Stimulated activated CD4-positive, alpha-beta T cell treated with anti-CD3 and anti-CD28 coated beads, Interleukin-4, amount 100 ng/mL, for 48 hours (primary cell): ENCODE measurements around the gene ZFHX3.

Experiments used
- DNase-seq, 2 donors: peaks; one replicate each; pipeline ENCODE4 v3.0.0-alpha.2; 2020; ENCODE audit warnings: low read depth in 2 of 2

ZFHX3 gene

DNA sequence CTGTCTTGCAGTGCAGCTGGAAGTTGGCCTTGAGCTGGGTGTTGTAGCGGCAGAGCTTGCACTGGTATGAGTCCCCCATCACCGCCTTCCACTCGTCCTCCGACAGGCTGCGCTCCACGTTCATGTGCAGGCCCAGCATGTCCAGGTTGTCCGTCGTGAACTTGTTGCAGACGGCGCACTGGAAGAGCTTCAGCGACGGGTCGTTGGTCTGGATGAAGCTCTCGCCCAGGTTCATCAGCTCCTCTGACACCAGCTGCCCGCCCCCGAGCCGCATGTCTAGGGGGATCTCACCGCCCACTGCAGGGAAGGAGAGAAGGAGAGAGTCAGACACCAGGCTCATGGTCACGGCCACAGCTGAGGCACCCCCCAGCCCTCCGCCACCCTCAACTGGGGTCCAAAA is 97.3 kb downstream of the ZFHX3 start:
- no peak for DNase-seq

GRCh38 chr16:72948238-72948829 is 99.6 kb downstream of the ZFHX3 start:
- no peak for DNase-seq

DNA sequence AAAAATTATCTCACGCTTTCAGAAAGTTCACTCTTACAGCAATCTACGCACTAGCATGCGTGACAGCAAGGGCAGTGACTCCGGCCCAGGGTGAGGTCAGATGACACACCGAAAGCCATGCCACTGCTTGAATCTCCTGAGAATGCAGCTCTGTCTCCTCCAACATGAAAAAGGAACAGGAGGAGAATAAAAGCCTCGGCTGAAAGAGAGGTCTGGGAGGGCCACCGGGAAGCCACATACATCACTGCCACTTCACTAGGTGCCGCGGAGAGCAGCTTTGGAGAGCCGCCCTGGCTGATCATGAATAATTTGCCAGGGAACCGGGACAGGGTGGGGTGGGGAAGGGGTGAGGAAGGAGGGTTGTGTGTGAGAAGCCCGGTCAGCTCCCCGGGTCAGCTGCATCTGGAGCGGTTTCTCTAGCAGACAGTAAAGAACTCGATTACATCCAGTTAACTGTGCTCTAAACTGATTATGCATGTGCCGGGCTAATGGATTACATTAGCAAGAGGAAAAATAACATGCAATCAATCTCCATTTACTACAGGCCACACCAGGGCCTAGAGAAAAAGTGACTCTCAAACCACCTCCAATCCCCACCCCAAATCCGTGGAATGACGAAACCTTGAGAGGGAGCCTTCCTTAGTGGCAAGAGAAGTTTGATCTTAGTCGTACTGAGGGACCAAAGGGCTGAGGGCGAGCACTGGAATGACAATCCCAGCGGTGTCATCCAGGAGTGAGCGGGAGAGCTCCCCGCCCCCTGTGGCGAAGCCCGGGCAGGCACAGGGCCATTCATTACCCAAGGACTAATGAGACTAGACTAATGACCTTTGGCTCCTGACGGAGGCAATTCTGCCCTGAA is 100.3 kb downstream of the ZFHX3 start:
- no peak for DNase-seq

DNA sequence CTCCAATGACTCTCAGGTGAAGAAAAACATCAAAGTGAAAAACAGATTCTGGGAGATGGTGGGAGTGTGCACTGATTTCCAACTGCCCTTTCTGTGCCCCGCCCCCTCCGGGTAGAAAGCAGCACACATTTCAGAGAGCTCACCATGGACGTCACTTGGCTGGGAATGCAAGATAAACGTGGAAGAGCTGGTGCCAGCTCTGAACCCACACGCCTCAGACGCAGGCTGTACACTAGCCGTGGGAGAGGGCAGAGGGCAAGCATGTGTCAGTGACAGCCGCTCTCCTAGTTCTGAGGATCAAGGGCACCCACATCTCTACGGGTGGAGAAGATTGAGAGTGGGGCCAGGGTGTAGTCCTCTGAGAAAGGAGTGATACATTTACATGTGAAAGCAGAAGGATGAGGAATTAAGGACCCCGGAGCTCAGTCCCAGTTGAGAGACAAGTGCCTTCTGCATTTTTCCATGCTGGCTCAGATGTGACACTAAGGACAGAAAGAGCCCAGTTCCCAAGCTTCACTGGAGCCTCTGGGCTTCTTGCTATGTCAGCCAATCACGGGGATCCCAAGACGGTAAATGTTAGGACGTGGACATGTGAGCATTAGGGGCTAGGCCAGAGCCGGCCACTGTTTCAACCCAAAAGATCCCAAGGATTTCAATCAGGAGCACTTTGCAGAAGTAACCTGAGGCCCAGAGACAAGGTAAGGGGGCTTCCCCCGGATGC is 101.3 kb downstream of the ZFHX3 start:
- DNase-seq = no peak

DNA sequence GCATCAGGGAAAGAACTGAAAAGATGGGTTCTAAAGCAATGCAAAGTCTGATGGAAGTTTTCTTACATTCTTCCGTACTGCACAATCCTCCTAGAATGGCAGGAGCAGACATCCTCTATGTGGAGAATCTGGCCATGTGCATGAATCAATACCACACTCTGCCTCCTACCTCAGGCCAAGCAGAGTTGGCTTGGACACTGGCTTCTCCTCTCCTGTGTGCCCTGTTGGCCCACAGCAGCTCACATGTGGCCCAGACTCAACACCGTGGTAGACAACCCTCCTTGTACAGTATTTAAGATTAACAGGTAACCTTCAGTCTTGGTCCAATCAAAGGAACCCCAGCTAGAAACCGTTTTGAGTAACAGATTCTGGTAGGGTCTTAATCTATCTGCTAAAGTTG is 101.9 kb downstream of the ZFHX3 start:
- DNase-seq = no peak

GRCh38 chr16:72945611-72946010 is 102.3 kb downstream of the ZFHX3 start:
- no peak for DNase-seq

DNA sequence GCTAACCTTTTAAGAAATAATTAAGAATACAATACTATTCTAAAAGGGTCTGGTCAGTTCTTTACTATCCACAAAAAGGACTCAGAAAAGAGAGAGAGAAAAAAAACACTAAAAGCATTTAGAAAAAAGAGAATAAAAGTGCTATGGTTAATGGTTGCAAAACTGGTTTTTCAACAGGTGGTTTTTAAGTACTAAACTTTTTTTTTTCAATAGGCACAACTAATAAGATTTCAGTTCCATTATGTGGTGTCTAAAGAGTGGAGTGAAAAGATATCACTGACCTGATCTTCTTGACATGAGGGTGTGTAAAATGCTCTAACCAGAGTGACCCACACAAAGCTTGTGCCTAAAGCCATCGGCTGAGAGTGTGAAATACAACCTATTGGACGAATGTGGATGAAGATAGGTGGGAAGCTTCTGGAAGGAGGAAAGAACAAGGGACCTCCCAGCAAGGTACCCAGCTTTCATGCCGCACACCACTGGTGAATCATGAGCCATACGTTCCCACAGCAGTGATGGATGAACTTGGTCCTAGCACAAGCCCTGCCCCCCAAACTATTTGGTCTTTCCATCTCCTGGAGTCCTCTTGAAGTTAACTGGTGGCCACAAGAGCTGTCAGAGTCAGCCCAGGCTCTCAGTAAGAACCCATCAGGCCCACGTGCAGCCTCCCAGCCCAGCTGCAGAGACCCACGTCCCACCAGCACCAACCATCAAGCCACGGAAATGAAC is 103.0 kb downstream of the ZFHX3 start:
- DNase-seq = no peak

- DNase-seq = no peak
These were observed 105.9 kb downstream of the ZFHX3 start for GRCh38 chr16:72942021-72942420.

GRCh38 chr16:72940886-72941285 is 107.0 kb downstream of the ZFHX3 start:
- DNase-seq = no peak

- DNase-seq = no peak
These were observed 108.7 kb downstream of the ZFHX3 start for GRCh38 chr16:72939247-72939646.

DNA sequence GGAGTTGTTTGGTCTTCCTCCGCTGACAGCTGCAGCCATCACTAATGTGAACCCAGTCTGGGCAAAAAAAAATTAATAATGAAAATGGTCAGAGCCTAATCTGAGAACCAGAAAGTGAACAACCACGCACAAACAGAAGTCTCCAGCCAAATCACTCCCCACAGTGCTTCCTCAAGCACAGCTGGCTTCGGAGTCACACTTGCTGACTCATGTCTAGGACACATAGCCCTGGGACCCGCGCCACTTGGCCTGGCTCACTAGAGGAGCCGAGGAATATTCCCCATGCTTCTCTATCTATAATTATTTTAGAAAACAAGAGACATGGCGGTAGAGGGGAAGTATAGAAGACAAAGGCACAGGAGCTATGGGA is 109.1 kb downstream of the ZFHX3 start:
- DNase-seq = no peak

DNA sequence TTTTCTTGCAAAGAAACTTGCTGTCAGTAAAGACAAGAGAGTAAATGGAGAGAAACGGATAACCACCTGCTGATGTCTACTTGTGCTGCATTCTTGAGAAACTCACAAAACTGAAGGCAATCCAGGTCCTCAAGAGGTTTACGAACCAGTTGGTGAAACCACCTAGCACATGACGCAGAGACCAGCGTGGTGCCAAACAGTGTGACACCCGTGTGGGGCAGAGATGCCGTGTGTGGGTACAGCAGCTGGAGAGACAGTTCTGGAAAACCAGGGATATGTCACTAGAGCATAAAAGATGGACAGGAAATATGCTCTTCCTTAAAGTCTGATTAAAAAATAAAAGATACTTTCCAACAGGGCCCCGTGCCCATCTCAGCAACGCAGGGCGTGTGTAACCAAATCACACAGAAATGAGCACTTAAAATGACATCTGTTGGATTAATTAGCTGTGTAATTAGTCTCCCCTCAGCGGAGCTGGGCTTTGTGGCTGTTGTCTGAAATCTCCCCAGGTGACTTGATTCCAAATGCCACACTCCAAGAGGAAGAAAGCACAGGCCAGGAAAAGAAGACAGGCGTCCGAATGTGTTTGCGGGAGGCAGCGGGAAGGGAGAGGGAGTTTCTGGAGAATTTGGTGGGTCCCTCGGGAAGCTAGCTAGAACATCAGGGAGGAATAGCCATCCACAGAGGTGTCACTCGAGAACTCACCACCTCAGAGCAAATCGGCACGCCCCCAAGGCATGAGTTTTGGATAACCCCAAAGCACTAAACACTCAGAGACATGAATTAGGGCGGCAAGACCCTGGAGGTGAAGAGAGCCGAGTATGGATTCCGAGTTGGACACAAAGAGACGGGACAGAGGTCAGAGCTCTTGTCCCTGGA is 109.8 kb downstream of the ZFHX3 start:
- DNase-seq = no peak

GRCh38 chr16:72937360-72937759 is 110.6 kb downstream of the ZFHX3 start:
- DNase-seq = no peak

DNA sequence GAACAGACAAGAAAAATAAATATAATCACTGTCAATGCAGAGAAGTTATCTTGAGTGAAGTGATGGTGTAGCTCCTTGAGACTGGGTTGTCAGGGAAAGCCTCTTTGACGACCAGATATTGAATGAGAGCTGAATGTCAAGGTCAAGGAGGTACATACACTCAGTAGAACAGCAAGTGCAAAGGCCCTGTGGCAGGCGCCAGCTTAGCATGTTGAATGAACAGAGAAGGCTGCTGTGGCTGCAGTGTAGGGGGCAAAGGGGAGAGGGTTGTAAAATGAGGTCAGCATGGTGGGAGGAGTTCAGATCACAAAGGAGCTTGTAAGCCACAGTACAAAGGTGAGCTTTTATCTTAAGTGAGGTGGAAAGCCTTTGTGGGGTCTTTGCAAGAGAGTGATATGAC is 111.5 kb downstream of the ZFHX3 start:
- DNase-seq = no peak

DNA sequence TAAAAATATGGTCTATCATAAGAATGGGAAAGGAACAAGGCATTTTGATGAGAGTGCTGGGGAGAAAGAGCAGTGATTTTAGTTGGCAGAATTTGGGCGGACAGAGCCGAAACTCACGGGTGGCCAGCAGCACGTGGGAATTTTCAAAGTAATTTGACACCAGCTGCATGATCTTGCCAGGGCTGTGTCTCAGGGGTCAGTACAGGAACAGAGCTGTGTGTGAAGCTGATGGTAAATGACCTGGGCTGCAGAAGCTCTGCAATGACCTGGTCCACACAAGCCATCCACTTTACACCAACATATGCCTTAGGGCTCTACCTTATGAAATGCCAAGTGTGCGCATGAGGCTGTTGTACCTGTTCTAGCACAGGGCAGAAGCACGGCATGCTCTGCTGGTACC is 112.0 kb downstream of the ZFHX3 start:
- DNase-seq = no peak

DNA sequence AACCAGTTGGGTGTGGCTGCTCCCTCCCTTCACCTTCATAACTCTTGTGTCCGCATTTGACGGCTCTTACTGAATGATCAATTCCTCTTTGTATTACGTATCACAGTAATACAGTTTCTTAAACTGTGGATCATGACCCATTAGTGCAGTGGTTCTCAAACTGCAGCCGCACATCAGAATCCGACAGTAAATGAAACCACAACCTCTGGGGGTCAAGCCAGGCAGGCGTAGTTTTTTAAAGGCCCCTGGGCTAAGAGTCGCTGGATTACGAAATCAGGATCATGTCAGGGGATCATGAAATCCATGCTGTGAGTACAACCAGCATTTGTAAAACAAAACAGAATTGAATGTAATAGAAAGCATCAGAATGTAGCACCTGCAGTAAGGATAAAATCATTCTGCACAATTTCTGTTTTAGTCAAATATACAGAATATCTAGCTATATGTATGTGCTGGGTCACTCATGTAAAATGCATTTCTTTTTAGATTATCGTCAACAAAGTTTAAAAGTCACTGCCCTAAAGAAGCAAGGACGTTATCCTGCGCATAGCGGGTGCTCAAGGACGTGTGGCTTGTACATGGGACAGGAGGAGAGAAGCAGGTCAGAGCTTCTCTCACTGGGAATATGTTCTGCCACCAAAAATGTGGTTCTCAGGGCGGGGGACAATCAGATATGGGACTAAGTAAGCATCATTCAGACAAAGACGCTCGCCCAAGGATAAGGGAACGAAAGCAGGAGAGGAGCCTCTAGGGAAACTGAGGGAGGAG is 113.1 kb downstream of the ZFHX3 start:
- DNase-seq = no peak

DNA sequence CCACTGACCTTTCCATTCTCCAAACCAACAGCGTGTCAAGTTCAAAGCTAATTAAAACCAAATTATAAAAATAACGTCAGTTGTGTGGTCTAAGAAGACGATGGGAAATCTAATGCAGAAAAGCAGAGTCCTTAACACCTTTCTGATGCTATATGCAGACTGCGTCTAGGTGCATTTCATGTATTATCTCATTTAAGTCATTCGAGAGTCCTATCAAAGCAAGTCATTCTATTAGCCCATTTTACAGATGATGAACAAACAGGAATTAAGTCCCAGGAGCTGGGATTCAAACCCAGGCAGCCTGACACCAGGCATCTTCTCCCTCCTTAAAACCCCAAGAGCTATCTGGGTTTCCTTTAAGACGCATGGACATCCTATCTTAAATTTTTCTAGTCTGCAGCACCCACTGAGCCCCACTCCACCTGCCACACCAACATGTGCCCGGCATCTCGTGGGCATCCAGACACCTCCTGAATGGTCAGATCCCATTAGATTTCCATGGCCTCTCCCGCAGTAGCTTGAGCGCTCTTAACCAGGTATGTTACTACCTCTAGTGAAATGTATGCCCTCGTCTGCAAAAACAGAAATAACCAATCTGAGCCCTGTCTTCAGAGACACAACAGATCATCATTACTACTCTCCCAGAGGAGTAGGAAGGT is 115.1 kb downstream of the ZFHX3 start:
- no peak for DNase-seq

- no peak for DNase-seq
These were observed 115.9 kb downstream of the ZFHX3 start for GRCh38 chr16:72932050-72932449.

DNA sequence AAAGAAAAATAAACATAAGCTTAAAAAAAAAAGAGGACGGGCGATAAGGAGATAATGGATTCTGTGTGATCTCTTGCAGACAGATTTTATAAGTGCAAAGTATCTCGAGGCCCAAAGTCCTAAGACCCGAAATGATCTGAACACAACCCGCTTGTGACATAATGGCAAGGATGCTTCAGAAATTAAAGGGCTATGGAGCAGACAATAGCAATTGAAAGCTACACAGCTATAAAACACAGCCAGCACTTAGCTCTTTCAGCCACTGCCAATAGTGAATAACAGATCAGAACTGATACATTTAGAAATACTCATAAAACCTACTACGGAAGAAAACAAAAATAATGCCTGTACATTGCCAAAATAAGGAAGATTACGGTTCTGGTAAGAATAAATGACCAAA is 117.5 kb downstream of the ZFHX3 start:
- no peak for DNase-seq
